OCI-LY1 (cell line): ENCODE data around the gene ACYP2.

Source experiments
- H2AFZ ChIP-seq: fragments of 200-600 bp; sonication (generic), shearing (Covaris generic); 2 replicates; pipeline ENCODE4 v1.6.0; 2014; ENCODE audit warnings: antibody characterized with exemption, mild to moderate bottlenecking, low read length
- H3F3A ChIP-seq: fragments of 200-600 bp; sonication (generic), shearing (Covaris generic); 2 replicates; pipeline ENCODE4 v1.6.0; 2014; ENCODE audit warnings: mild to moderate bottlenecking, antibody characterized with exemption, low read length, moderate library complexity; ENCODE audit not compliant: insufficient read depth
- H3K27ac ChIP-seq: fragments of 200-600 bp; sonication (generic); 2 replicates; pipeline ENCODE4 v1.5.1; 2014; ENCODE audit warnings: low read length, mixed run types, mild to moderate bottlenecking, low read depth; ENCODE audit not compliant: poor library complexity, severe bottlenecking
- H3K27me3 ChIP-seq: fragments of 200-600 bp; sonication (generic); 2 replicates; pipeline ENCODE4 v1.6.0; 2014; ENCODE audit warnings: antibody characterized with exemption, mild to moderate bottlenecking, low read length, moderate library complexity; ENCODE audit not compliant: insufficient read depth
- H3K36me3 ChIP-seq: fragments of 200-600 bp; sonication (generic); 2 replicates; pipeline ENCODE4 v1.6.1; 2014; ENCODE audit warnings: mild to moderate bottlenecking, antibody characterized with exemption, low read length, moderate library complexity, mixed read lengths; ENCODE audit not compliant: insufficient read depth
- H3K4me1 ChIP-seq: fragments of 200-600 bp; sonication (generic); 2 replicates; pipeline ENCODE4 v1.5.1; 2014; ENCODE audit warnings: mild to moderate bottlenecking, low read length, moderate library complexity; ENCODE audit not compliant: insufficient read depth, severe bottlenecking
- H3K4me2 ChIP-seq: fragments of 200-600 bp; sonication (generic), shearing (Covaris generic); 2 replicates; pipeline ENCODE4 v1.6.1; 2014; ENCODE audit warnings: low read length
- H3K4me3 ChIP-seq: fragments of 200-600 bp; sonication (generic); 2 replicates; pipeline ENCODE4 v1.5.1; 2014; ENCODE audit warnings: low read length, low read depth, mild to moderate bottlenecking, mixed read lengths; ENCODE audit not compliant: poor library complexity, severe bottlenecking
- H3K79me2 ChIP-seq: fragments of 200-600 bp; shearing (Covaris generic); 2 replicates; pipeline ENCODE4 v1.6.1; 2016; ENCODE audit warnings: mixed run types, low read length, mixed read lengths; ENCODE audit not compliant: insufficient read depth
- H3K9ac ChIP-seq: fragments of 200-600 bp; sonication (generic), shearing (Covaris generic); 2 replicates; pipeline ENCODE4 v1.6.1; 2014; ENCODE audit warnings: mild to moderate bottlenecking, low read length, mixed read lengths
- H3K9me2 ChIP-seq: fragments of 200-600 bp; sonication (generic), shearing (Covaris generic); 2 replicates; pipeline ENCODE4 v1.6.1; 2014; ENCODE audit warnings: low read depth, mild to moderate bottlenecking, low read length, mixed read lengths
- H3K9me3 ChIP-seq: fragments of 200-600 bp; shearing (Covaris generic); 2 replicates; pipeline ENCODE4 v1.6.1; 2014; ENCODE audit warnings: low read length, mixed read lengths
- H4K20me1 ChIP-seq: fragments of 200-600 bp; sonication (generic), shearing (Covaris generic); 2 replicates; pipeline ENCODE4 v1.6.0; 2016; ENCODE audit warnings: mild to moderate bottlenecking, low read length; ENCODE audit not compliant: insufficient read depth
- CTCF ChIP-seq: fragments of 200-600 bp; sonication (generic), shearing (Covaris generic); IDR thresholded peaks from 2 replicates; pipeline ENCODE4 v1.5.1; 2017; ENCODE audit warnings: mild to moderate bottlenecking, antibody characterized with exemption, low read length, moderate library complexity, mixed read lengths
- EZH2 ChIP-seq: fragments of 200-600 bp; sonication (generic), shearing (Covaris generic); IDR thresholded peaks from 2 replicates; pipeline ENCODE4 v1.8.0; 2017; ENCODE audit warnings: borderline replicate concordance, mixed run types, mild to moderate bottlenecking, antibody characterized with exemption, low read length, moderate library complexity, mixed read lengths

ACYP2 gene

GRCh38 chr2:54207666-54208195 lies 92.3 kb downstream of the ACYP2 start:
- H3K79me2 ChIP-seq = no peaks in the 10 kb centered on the region
- no peaks in the 10 kb centered on the region for H3K9me2 ChIP-seq
- no peak for TF ChIP-seq EZH2
- TF ChIP-seq CTCF = no peak
- no peaks in the 10 kb centered on the region for H3K9me3 ChIP-seq
- H3K36me3 ChIP-seq = no peaks in the 10 kb centered on the region
- H3K4me2 ChIP-seq = no peak overlapping the region
- no peak overlapping the region for H3K4me3 ChIP-seq
- no peaks in the 10 kb centered on the region for H3K4me1 ChIP-seq
- H3K27ac ChIP-seq = no peak overlapping the region
- no peak overlapping the region for H2AFZ ChIP-seq
- no peaks in the 10 kb centered on the region for H4K20me1 ChIP-seq
- H3K27me3 ChIP-seq = no peaks in the 10 kb centered on the region
- H3F3A ChIP-seq = no peaks in the 10 kb centered on the region
- no peak overlapping the region for H3K9ac ChIP-seq

GRCh38 chr2:54208364-54209240 lies 93.2 kb downstream of the ACYP2 start:
- no peaks in the 10 kb centered on the region for H3K27me3 ChIP-seq
- no peaks in the 10 kb centered on the region for H3K36me3 ChIP-seq
- H3K9me2 ChIP-seq = no peaks in the 10 kb centered on the region
- no peak overlapping the region for H3K4me2 ChIP-seq
- H3F3A ChIP-seq = no peaks in the 10 kb centered on the region
- H3K4me1 ChIP-seq = no peaks in the 10 kb centered on the region
- no peaks in the 10 kb centered on the region for H4K20me1 ChIP-seq
- no peaks in the 10 kb centered on the region for H3K79me2 ChIP-seq
- H3K4me3 ChIP-seq = no peak overlapping the region
- no peak overlapping the region for H2AFZ ChIP-seq
- H3K9me3 ChIP-seq = no peaks in the 10 kb centered on the region
- H3K9ac ChIP-seq = no peak overlapping the region
- TF ChIP-seq EZH2 (no peak), CTCF (no peak)
- no peak overlapping the region for H3K27ac ChIP-seq

GRCh38 chr2:54209379-54209778 lies 94.0 kb downstream of the ACYP2 start:
- Histone ChIP-seq H2AFZ (no peak overlapping the region), H3K36me3 (no peaks in the 10 kb centered on the region), H3K4me2 (no peak overlapping the region), H3K79me2 (no peaks in the 10 kb centered on the region), H3K27me3 (no peaks in the 10 kb centered on the region), H3K4me3 (no peak overlapping the region), H3K4me1 (no peaks in the 10 kb centered on the region), H4K20me1 (no peaks in the 10 kb centered on the region), H3K9me2 (no peaks in the 10 kb centered on the region), H3F3A (no peaks in the 10 kb centered on the region), H3K9me3 (no peaks in the 10 kb centered on the region), H3K27ac (no peak overlapping the region), H3K9ac (no peak overlapping the region)
- no peak for TF ChIP-seq EZH2
- no peak for TF ChIP-seq CTCF
